Skin of body (tissue), 2 donors: ENCODE data around the gene HDAC4. TPM values are rescaled to one million over a fixed set of nuclear protein-coding genes. Genes with fewer than 3 reads are reported as not detected.
A peak's percentile ranks its signal among the peaks of the same experiment; 100 is the strongest.
"Not testable (repeated sequence)": the region's sequence is repeated elsewhere in the genome, so short reads cannot be mapped to it uniquely, and the experiment has no call there.

ENCODE experiments used
- DNase-seq: peaks from one replicate; lab custom pipeline; 2025; lab: John Stamatoyannopoulos, UW
- total RNA-seq: library from RNA; depleted of rRNA; stranded (reverse); fragments of >200 nt; gene quantifications from one replicate; pipeline ENCODE4 v1.2.3, GENCODE V29; 2014

HDAC4 gene
- total RNA-seq, 1 donor from 2014 or later: 22.8 TPM

DNA sequence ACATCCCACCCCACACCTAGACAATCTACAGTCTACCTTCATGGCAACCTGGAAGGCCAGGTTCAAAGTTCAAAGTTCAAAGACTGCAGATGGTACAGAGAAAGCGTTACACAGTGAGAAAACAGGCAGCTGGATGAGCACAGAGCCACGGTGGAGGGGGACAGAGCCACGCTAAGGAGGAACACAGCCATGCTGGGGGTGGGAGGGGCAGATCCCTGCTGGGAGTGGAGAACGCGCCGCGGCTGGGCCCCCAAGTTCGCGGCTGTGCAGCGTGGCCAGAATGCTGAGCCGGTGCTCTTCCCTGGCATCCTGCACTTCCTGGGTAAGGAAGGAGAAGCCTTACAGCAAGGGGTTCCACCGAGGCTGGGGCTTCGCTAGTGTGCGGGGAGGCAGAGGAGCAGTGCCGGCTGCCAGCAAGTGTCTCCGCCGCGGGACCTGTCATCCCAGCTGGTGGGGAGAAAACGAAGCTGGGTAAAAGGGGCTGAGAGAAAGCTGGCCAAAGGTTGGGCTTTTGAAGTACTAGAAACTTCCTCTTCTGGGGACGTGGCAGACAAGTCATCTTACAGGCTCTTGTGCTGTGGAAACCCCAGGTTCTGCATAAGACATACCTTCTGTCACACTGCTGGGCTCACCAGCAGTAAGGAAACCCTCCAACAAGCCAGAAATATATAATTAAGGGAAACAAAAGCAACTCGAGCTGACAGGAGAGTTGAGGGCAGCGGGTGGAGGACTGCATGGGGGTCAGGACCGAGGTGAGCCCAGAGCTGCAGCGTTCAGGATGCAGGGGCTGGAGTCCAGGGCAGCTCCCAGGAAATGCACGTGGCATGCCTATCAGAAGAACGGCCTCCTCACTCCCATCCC is 115.5 kb downstream of the HDAC4 start:
- DNase-seq: no peak

DNA sequence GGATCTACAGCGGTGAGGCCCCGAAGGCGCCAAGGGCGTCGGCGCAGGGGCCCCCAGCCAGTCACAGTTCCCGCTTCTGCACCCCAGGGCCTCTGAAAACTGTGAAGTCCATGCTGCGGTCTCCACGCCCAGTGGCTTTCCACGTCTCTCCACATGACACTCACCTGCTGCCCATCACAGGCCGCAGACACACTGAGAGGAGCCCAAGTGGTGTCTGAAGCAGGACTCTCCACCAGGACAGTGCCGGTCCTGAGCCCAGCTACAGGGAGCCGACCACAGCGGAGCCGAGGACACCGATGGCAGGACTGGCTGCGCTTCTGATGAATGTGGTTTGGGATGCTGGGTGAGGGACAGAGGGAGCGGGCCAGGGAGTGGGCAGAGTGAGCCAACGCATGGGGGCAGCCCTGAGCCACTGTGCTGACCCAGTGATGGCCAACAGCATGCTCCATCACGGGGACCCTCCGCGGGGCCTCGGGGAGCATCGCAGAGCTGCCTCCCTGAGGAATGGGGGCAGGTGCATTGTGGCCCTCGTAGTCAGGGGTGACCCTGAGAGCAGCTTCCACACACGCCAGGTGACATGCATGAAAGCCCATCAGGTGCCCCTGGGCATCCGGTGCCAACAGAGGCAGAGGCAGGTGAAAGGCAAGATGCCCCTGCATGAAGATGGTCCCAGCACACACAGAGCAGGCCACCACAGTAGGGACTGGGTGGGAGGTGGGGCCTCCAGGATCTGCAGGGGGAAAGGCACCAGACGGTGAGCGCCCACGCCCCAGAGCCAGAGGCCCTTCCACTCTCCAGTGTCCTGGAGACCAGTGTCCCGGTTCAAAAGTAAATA is 116.6 kb downstream of the HDAC4 start:
- DNase-seq: no peak

DNA sequence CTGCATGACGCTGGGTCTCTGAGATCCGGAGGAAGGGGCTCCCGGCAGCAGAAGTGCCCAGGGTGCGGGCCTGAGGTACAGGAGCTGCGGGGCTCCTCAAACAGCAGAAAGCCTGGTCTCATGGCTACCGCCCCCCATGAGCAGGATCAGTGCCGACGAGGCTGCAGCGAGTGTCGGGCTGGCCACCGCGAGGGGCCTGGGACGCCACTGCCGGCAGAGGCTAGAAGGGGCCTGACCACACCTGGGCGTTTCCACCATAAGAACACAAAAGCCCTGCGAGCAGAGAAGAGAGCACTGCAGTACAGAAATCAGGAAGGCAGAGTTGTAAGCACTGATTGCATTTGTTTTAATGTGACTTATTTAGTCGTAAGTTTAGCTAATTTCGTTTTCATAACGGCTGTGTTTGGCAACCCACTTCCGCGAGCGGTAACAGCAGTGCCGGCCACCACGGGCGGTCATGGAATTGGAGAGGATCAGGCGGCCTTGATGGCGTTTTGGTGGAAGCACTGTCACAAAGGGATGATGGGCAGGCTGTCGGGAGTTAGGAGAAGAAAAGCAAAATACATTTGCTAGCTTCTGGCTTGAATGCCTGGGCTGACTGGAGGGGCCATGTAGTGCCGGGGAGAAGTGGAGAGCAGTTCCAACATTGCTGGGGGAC is 117.4 kb downstream of the HDAC4 start:
- no peak for DNase-seq

GRCh38 chr2:239282448-239283287 is 118.2 kb downstream of the HDAC4 start:
- DNase-seq: no peak

DNA sequence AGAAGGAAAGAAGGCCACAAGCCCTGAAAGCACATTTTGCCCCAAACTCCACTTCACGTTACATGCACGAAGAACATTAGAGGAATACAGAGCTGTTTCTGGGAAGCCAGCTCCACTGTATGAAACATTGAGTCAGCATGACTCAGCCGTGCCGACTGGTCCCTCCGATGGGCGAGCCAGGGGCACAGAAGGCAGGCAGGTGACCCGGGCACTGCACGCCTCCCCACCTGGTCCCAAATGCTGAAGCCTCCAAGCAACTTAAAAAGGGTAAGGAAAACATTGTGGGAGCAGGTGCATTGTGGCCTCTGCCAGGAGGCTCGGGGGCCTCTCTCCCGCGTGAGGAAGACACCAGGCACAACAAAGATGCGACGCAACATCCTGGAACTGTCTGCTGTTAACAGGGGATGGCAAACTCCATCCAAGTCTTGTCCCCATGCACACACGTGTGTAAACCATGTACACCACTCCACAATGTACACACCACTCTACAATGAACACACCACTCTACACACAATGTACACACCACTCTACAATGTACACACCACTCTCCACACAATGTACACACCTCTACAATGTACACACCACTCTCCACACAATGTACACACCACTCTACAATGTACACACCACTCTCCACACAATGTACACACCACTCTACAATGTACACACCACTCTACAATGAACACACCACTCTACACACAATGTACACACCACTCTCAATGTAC is 120.4 kb downstream of the HDAC4 start:
- not testable (repeated sequence) for DNase-seq

GRCh38 chr2:239279508-239280295 is 121.1 kb downstream of the HDAC4 start:
- no peak for DNase-seq

GRCh38 chr2:239278941-239279365 is 121.9 kb downstream of the HDAC4 start:
- DNase-seq: no peak

- no peak for DNase-seq
Observed at GRCh38 chr2:239278361-239278760, 122.5 kb downstream of the HDAC4 start.

- DNase-seq: no peak
Observed at GRCh38 chr2:239277401-239278085, 123.3 kb downstream of the HDAC4 start.

- DNase-seq: no peak
Observed at GRCh38 chr2:239276851-239277250, 124.0 kb downstream of the HDAC4 start.

GRCh38 chr2:239275847-239276831 is 124.7 kb downstream of the HDAC4 start:
- DNase-seq: no peak

- DNase-seq: peak; percentile 74
Observed at GRCh38 chr2:239275044-239275685, 125.7 kb downstream of the HDAC4 start.

GRCh38 chr2:239274391-239275043 is 126.3 kb downstream of the HDAC4 start:
- peak; percentile 62 for DNase-seq

DNA sequence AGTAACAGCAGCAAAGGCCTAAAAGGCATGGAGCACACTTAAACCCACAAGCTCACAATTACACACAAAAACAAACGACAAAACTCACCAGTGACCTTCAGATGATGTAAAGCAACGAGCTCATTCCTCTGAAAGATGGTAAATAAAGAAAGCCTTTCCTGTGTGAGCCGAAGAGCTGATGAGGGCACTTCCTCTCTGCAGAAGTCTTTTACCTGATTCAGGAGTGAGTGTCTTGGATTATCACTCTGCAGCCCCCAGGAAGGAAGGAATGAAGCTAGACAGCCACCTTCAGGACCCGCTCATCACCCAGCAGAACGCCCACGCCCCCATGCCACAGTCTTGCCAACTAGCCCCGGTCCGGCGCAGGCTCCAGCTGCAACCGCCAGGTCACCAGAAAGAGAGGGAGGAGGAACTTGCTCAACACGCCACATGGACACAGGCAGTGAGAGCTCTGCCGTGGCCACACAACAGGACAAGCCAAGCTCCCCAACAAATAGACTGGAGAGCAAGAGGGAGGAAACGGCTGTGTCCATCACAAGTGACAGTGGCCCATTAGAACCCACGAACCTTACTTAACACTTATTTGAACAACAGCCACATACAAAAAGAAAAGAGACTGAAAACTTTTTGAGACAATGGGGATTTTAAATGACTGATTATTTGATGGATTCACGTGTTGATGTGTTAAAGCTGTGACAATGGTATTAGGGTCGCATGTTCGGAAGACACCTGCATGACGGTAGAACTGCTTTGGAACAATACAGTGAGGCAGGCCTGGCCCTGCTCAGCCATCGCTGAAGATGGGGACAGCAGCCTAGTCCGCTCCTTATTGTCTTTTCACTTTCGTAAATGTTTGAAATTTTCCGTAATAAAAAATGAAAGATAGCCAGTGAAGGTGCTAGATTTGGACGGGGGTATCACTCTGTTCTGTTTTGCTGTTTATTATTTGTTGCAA is 127.3 kb downstream of the HDAC4 start:
- DNase-seq: no peak

DNA sequence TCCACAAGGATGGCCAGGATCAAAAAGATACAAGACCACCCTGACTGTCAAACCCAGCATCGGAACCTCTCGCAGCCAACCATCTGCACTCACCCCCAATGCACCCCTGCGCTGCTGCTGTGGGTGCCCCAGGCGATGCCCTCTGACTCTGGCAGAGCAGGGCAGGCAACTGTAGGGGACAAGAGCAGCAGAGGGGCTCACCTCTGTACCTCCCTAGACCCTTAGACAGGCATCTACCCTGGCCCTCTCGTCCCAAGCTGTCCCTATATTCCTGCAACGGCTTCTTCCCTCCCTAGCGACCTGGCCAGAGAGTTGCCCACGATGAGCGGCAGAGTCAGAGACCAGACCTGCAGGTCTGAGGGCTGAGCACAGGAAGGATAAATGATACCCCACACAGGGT is 128.2 kb downstream of the HDAC4 start:
- DNase-seq: no peak
